ENCODE measurements around the gene PAFAH1B2. TPM values are rescaled to one million over a fixed set of nuclear protein-coding genes. Genes with fewer than 3 reads are reported as not detected.
A peak's percentile ranks its signal among the peaks of the same experiment; 100 is the strongest.

PAFAH1B2 gene
- polyA plus RNA-seq, 1 experiment: 48.8 TPM

- no peak overlapping the region for H3K27ac ChIP-seq (ENCODE audit: low read depth, low read length)
- no peak overlapping the region for H3K4me3 ChIP-seq (ENCODE audit: low read depth, low read length)
- no peak for DNase-seq (ENCODE audit: low read depth, low spot score)
- CTCF ChIA-PET: interaction anchor here (3.5 to 3.7 kb wide), 3 partner anchors 10 to 115 kb away, joined by 16 to 20 read pairs (median 17); partner anchors contain the start of gene PCSK7
- H3K27me3 ChIP-seq (ENCODE audit: control insufficient read depth, insufficient read depth, low read length): no peaks in the 10 kb centered on the region
- H3K9me3 ChIP-seq (ENCODE audit: control insufficient read depth, insufficient read depth, low read length): no peaks in the 10 kb centered on the region
- no peak for TF ChIP-seq CTCF (IDR thresholded peaks at IDR 0.05; ENCODE audit: low read depth, low read length)
- POLR2A ChIA-PET: interaction anchor here (1.0 to 2.2 kb wide), 4 partner anchors 10 to 17 kb away, joined by 3 to 11 read pairs (median 4); partner anchors contain the start of gene PCSK7
Observed at GRCh38 chr11:117220568-117220967, 76.5 kb downstream of the PAFAH1B2 start.

- Histone ChIP-seq H3K27me3 (ENCODE audit: control insufficient read depth, insufficient read depth, low read length) (no peaks in the 10 kb centered on the region), H3K4me3 (ENCODE audit: low read depth, low read length) (no peak overlapping the region), H3K9me3 (ENCODE audit: control insufficient read depth, insufficient read depth, low read length) (no peaks in the 10 kb centered on the region), H3K27ac (ENCODE audit: low read depth, low read length) (peak overlapping the region; percentile 75)
- CTCF ChIA-PET: interaction anchor here (1.1 to 3.7 kb wide), 5 partner anchors 10 to 430 kb away, joined by 3 to 20 read pairs (median 16); partner anchors contain the start of genes APOA5, BACE1 and PCSK7
- DNase-seq (ENCODE audit: low read depth, low spot score): no peak
- POLR2A ChIA-PET: interaction anchor here (1.0 to 2.2 kb wide), 7 partner anchors 10 to 40 kb away, joined by 3 to 11 read pairs (median 4); partner anchors contain the start of genes PCSK7 and TAGLN
- TF ChIP-seq CTCF (IDR thresholded peaks at IDR 0.05; ENCODE audit: low read depth, low read length): no peak
Observed at GRCh38 chr11:117220999-117221774, 77.1 kb downstream of the PAFAH1B2 start.

GRCh38 chr11:117221775-117222517 is 77.9 kb downstream of the PAFAH1B2 start:
- DNase-seq (ENCODE audit: low read depth, low spot score): no peak
- no peaks in the 10 kb centered on the region for H3K27me3 ChIP-seq (ENCODE audit: control insufficient read depth, insufficient read depth, low read length)
- ChIA-PET CTCF (interaction anchor here (0.9 to 3.7 kb wide), 10 partner anchors 9 to 431 kb away, joined by 3 to 20 read pairs (median 4); partner anchors contain the start of genes APOA5, BACE1, CEP164 and PCSK7), POLR2A (interaction anchor here (0.7 to 2.2 kb wide), 8 partner anchors 10 to 46 kb away, joined by 3 to 11 read pairs (median 4); partner anchors contain the start of genes PCSK7 and TAGLN)
- no peak for TF ChIP-seq CTCF (IDR thresholded peaks at IDR 0.05; ENCODE audit: low read depth, low read length)
- H3K4me3 ChIP-seq (ENCODE audit: low read depth, low read length): no peak overlapping the region
- H3K27ac ChIP-seq (ENCODE audit: low read depth, low read length): peak overlapping the region; percentile 75
- no peaks in the 10 kb centered on the region for H3K9me3 ChIP-seq (ENCODE audit: control insufficient read depth, insufficient read depth, low read length)

GRCh38 chr11:117222991-117223740 is 79.1 kb downstream of the PAFAH1B2 start:
- CTCF ChIA-PET: interaction anchor here (0.9 to 4.6 kb wide), 6 partner anchors 8 to 388 kb away, joined by 4 to 70 read pairs (median 16); partner anchors contain the start of genes PCSK7 and SIDT2
- H3K27ac ChIP-seq (ENCODE audit: low read depth, low read length): peak overlapping the region; percentile 21

More at GRCh38 chr11:117222991-117223740, 79.1 kb downstream of the PAFAH1B2 start:
- Histone ChIP-seq H3K27me3 (ENCODE audit: control insufficient read depth, insufficient read depth, low read length) (no peaks in the 10 kb centered on the region), H3K9me3 (ENCODE audit: control insufficient read depth, insufficient read depth, low read length) (no peaks in the 10 kb centered on the region), H3K4me3 (ENCODE audit: low read depth, low read length) (no peak overlapping the region)
- POLR2A ChIA-PET: no interaction called here
- DNase-seq (ENCODE audit: low read depth, low spot score): no peak
- TF ChIP-seq CTCF (IDR thresholded peaks at IDR 0.05; ENCODE audit: low read depth, low read length): no peak

Measured in AG04450 (cell line).